Measurements from ENCODE around the gene CCDC33.

Gene CCDC33

GRCh38 chr15:74312445-74313007 lies 76.4 kb downstream of the CCDC33 start:
- DNase-seq (ENCODE audit: low read depth): no peak

GRCh38 chr15:74313889-74314288 lies 77.8 kb downstream of the CCDC33 start:
- no peak for DNase-seq (ENCODE audit: low read depth)

- no peak for DNase-seq (ENCODE audit: low read depth)
Measured at GRCh38 chr15:74314795-74315438, 78.8 kb downstream of the CCDC33 start.

- DNase-seq (ENCODE audit: low read depth): no peak
Measured at GRCh38 chr15:74315626-74316025, 79.5 kb downstream of the CCDC33 start.

- no peak for DNase-seq (ENCODE audit: low read depth)
Measured at GRCh38 chr15:74316141-74316540, 80.0 kb downstream of the CCDC33 start.

- DNase-seq (ENCODE audit: low read depth): peak; percentile 93
Measured at GRCh38 chr15:74317820-74318375, 81.8 kb downstream of the CCDC33 start.

- no peak for DNase-seq (ENCODE audit: low read depth)
Measured at GRCh38 chr15:74318376-74319137, 82.4 kb downstream of the CCDC33 start.

- no peak for DNase-seq (ENCODE audit: low read depth)
Measured at GRCh38 chr15:74319138-74319460, 83.0 kb downstream of the CCDC33 start.

GRCh38 chr15:74319596-74320351 lies 83.6 kb downstream of the CCDC33 start:
- DNase-seq (ENCODE audit: low read depth): no peak

GRCh38 chr15:74320352-74321247 lies 84.5 kb downstream of the CCDC33 start:
- no peak for DNase-seq (ENCODE audit: low read depth)

GRCh38 chr15:74322558-74323180 lies 86.5 kb downstream of the CCDC33 start:
- no peak for DNase-seq (ENCODE audit: low read depth)

- no peak for DNase-seq (ENCODE audit: low read depth)
Measured at GRCh38 chr15:74324714-74325113, 88.6 kb downstream of the CCDC33 start.

GRCh38 chr15:74326746-74327145 lies 90.6 kb downstream of the CCDC33 start:
- DNase-seq (ENCODE audit: low read depth): no peak

- no peak for DNase-seq (ENCODE audit: low read depth)
Measured at GRCh38 chr15:74327756-74328155, 91.6 kb downstream of the CCDC33 start.

- DNase-seq (ENCODE audit: low read depth): no peak
Measured at GRCh38 chr15:74328331-74329056, 92.4 kb downstream of the CCDC33 start.

- DNase-seq (ENCODE audit: low read depth): no peak
Measured at GRCh38 chr15:74330861-74331408, 94.8 kb downstream of the CCDC33 start.

- no peak for DNase-seq (ENCODE audit: low read depth)
Measured at GRCh38 chr15:74332011-74332410, 95.9 kb downstream of the CCDC33 start.

- DNase-seq (ENCODE audit: low read depth): no peak
Measured at GRCh38 chr15:74332611-74333010, 96.5 kb downstream of the CCDC33 start.

- DNase-seq (ENCODE audit: low read depth): no peak
Measured at GRCh38 chr15:74333093-74333492, 97.0 kb downstream of the CCDC33 start.

GRCh38 chr15:74333662-74334061 lies 97.5 kb downstream of the CCDC33 start:
- DNase-seq (ENCODE audit: low read depth): no peak
